IPS DF 19.7 (cell line): ENCODE data around the gene NKAIN4.

ENCODE experiments used
- DNase-seq: peaks from one replicate; pipeline ENCODE4 v3.0.0-alpha.2; 2013; ENCODE audit warnings: low read depth, low spot score

NKAIN4 gene

DNA sequence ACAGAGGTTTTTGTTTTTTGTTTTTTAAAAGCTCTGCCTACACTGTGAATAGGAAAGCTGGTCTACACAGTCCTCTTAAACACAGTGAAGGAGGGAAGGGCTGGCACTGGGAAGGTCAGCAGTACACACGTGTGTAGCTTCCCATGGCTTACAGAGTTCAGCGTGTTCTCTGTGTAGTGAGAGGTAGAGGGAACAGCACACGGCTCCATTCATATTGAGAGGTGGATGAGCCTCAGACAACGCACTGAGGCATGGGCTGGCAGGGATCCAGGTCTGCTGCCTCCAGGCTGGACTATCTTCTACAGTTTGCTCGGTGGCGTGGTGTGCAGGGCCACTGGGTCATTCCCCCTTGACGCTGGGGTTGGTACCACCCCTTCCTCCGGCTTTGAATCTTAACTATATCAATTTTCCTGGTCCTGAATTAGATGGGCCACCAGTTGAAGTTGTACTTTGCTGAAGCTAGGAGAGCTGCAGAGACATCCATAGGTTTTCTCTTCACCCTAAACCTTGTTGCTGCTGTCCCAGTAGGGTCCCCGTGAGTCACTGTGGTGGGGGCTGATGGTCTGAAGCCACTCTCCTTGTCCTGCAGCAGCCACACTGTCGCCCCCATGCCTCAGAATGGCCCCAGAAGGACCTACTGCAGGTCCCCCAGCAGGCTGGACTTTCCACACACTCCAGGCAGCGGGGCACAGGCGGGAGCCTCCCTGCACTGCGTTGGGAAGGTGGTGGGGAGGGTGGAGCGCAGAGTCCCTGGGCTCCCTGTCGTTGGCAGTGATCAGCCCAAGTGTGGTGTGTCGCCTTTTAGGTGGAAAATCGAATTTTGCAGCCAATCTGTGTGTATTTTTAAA, 20.3 kb upstream of the NKAIN4 start:
- DNase-seq: no peak

DNA sequence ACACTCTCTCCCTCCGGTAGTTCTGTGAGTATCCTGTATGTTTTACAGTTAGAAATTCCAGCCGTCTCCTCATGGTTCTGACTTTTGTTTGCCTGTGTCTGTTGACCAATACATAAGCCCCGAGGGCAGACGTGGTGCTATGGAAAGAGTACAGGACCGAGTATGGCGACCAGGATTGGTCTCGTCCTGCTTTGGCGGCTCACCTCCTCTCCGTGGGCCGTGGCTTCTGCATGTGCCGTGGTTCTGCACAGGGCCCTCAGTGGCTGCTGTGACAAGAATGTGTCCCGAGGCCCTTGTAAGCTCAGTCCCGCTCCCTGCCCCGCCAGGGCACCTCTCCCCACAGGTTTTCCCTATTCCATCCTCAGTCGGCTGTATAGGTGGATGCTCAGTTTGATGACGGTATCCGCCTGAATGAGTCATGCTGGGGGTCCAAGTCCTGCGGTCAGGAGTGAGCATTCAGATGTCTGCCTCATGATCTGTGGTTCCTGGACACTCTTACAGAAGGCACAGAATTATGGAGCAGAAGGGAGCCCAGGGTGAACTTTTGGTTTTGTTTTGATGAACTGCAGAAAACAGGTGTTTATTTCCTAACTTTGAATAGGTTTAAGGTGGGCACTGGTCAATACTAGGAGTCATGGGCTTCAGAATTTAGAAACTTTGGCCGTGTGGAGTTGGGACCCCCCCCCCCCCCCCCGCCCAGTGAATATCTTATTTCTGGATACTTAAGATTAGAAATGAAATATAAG, 19.5 kb upstream of the NKAIN4 start:
- DNase-seq: no peak

DNA sequence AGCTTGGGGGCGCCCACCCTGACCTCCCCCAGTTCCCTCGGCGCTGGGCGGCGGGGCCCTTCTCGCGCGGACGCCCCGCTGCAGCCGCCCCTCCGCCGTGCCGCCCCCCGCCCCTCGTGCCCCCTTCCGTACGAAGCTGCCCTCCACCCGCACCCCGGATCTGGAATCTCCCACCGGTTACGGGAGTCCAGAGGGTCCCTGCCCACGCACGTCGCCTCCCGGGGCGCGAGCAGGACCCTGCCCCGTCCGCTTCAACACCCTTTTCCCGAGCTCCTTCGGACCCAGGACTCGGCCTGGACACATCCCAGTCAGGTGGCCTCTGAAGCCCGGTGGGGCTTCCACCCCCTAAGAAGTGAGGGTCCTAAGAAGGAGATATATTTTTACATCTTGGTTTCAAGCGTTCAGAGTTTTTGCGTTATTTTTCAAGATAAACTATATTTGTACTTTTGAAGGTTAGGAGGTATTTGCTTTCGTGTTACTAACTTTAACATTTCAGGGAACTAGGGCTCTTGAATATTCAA, 18.9 kb upstream of the NKAIN4 start:
- no peak for DNase-seq

DNA sequence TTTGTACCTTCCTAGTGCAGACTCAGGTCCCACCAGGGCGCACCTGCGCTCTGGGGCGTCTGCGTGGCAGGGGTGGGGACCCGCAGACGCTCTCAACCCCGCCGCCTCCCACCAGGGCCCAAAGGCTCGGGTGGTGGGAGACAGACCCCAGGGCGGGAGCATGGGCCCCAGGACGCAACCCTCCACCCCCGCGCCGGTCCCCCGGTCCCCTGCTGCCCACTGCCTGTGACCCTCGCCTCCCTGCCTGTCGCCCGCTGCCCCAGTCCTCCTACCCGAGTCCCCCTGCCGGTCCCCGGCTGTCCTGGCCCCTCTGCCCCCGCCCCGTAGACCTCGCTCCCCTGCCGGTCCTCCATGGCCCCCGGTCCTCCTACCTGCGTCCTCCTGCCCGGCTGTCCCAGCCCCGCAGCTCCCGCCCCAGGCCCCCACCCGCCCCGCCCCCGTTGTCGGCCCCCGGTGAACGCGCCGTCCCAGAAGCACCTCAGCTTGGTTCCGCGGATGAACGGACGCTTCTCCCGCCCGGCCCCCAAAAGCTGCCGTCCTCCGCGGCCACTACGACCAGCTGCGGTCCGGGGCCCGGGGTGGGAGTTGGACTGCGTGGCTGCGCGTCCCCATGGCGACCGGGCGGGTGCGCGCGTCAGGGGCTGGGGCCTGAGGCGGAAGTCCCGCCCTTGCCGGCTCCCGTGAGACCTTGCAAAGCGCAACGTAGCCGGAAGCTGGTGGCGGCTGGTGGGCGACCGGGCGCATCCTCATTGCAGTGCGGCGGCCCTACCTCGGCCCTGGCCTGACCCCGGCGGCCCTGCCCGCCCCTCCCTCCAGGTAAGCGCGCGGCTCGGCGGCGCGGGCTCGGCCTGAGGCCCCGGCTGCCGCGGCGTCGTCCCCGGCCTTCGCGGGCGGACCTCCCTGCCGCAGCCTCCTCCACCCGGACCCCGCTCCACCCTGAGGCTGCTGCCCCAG, 18.1 kb upstream of the NKAIN4 start, which contains the start of gene ARFGAP1:
Gene ARFGAP1 (plus strand): TSS at position 709 of the 954 bp plus-strand sequence. CDS start 2,768 bp downstream, outside the sequence.
- peak; percentile 45 for DNase-seq

DNA sequence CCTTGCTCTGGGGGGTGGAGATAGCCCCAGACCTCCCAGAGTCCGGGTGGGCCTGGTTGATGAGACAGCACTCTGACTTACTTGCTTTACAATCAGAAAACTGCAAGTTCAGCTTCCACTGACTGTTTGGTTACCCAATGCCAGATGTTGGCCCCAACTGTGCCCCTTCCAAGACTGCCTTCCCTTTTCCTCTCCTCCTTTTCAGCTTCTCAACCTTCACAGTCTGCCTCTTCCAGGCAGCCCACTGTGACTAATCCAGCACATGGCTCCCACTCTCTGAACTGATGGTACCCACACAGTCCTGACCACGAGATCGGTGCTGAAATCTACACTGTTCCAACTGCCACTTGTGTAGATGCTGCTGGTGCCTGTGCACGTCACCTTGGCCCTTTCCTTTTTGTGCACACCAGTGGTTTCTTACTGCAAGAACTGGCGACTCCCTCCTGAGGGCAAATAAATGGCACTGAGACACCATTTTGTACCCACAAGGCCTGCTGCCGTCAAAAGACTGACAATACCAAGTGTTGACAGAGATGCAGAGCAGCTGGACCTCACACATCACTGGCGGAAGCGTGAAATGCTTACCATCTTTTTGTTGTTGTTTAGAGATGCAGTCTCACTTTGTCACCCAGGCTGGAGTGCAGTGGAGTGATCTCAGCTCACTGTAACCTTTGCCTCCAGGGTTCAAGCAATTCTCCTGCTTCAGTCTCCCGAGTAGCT, 16.5 kb upstream of the NKAIN4 start:
- no peak for DNase-seq

DNA sequence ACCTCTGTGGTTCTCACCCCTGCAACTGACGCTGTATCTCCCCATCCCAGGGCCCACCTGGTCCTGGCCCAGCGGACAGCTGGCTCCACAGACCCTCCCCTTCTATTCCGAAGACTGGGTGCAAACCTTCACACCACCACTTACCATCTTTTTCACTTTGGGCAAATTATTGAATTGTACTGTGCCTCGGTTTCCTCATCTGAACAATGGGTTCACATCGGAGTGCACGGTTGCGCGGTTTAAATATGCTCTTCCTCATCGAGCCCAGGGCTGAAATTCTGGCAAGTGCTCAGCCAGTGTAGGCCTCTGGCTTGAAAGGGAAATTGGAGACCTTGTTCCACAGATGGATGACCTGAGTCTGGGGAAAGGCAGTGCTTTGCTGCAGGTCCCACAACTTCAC, 15.5 kb upstream of the NKAIN4 start:
- no peak for DNase-seq

DNA sequence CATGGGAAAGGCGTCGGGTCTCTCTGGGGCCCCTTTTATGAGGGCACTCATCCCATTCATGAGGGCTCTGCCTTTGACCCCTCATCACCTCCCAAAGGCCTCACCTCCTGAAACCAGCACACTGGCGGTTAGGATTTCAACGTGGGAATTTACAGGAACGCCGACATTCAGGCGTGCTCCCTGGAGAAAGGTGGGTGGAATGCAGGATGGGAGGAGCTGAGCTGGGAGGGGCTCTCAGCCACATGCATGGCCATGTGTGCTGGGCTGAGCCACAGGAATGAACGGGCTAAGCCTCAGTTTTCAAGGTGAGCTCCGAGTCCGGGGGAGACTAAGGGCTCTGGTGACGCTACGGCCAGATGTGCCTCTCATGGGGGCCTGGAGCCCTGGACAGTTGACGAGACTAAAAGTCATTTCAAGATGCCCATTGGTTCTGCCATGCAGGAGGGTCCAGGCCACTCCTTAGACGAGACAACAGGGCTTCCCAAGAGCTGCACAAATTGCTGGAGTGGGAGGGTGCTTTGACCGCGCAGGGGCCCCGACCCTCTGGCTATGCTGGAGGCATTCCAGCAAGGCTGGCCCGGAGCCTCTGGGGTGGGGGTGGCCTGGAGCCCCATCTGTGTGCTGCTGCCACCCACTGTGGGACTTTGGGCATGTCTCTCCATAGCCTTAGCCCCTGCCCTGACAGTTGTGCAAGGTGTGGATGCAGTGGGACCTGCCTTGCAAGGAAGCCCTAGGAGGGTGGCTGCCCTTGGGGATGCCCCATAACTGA, 14.6 kb upstream of the NKAIN4 start:
- no peak for DNase-seq

DNA sequence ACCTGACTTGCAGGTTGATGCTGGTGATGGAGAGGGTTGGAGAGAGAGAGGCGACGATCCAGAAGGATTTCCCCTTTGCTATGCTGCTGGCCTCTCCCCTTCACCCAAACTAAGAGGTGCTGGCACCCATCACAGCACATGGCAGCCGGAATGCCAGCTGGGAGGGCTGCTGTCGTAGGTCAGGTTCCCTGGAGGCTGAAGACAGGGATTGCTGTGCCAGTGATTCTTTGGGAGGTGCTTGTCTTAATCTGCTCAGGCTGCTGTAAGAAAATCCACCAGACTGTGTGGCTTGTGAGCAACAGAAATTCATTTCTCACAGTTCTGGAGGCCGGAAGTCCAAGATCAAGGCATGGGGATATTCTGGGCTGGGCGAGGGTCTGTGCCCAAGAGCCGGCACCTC, 14.0 kb upstream of the NKAIN4 start:
- DNase-seq: no peak

DNA sequence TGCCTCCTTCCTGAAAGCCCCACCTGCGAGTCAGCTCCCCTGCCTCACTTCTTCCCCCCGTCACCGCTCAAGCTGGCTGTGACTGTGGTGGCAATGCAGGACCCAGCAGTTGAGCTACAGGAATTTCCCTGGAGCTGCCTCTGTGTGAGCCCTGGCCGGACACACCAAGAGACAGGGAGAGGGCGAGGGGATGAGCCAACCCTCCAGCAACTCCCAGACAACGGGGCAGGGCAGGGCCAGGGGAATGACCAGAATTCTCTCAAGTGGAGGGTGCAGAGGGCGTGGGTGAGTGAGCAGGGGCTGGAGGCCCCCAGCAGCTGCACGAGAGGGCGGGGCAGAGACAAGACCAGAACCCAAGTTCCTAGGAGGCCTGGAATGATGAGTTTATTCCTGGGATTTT, 13.4 kb upstream of the NKAIN4 start:
- DNase-seq: no peak

DNA sequence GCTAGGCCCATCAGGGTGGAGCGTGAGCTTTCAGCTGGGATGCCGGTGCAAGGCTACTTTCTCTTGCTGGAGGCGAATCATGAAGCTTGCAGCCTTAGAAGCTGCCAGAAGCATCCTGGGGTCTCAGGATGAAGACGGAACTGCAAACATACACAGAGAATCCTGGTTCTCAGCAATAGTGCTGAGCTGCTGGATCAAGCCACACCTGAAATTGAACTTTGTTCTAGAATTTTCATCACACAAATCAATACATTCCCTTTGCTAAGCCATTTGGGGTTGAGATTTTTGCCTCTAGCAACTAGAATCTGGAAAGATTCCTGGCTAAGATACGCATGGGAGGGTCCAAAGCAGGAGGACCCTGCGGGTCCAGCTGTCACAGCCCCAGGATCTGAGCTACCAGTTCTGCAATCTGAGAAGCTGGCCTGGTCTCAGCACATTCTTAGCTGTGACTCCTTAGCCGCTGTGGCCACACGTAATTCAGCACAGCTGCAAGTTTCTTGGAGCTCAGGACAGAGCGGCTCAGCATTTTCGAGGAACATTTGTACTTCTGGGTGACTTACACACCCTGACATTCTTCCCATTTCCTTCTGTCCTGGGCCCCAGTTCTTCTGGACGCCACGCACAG, 11.7 kb upstream of the NKAIN4 start:
- DNase-seq: no peak

DNA sequence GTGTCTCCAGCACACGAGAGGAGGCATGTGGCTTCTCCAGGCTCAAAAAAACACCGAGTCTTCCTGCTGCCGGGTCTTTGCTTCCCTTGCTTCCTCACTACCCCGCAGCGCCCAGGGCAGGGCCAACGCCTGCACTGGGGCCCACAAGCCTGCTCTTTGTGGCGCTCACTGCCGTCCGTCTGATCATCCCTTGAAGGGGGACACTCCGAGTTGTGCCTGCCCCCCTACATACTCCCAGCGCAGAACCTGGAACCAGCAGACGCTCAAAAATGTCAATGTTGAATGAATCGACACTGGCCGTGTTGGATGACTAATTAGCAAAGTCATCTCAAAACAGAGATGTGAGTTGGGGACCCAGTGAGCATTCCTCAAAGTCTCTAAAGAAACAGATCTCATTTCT, 10.3 kb upstream of the NKAIN4 start:
- DNase-seq: no peak

DNA sequence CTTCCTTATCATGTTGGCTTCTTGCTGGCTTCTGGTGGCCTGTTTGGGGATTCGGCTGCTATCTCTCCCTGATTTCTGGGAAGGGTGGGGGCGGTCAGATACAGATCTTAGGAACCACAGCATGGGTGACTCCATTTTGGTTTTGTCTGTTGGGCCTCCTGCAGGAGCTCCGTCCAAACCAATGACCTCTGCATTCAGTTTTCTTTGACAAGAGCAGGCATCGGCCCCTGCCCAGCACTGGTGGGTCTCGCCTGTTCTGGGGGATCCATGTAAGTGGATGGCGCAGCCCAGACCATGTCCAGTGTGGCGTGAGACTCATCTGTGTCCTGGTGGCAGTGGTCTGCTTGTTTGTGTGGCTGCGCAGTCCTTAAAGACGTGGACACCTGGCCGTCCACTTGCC, 9.7 kb upstream of the NKAIN4 start:
- DNase-seq: no peak

DNA sequence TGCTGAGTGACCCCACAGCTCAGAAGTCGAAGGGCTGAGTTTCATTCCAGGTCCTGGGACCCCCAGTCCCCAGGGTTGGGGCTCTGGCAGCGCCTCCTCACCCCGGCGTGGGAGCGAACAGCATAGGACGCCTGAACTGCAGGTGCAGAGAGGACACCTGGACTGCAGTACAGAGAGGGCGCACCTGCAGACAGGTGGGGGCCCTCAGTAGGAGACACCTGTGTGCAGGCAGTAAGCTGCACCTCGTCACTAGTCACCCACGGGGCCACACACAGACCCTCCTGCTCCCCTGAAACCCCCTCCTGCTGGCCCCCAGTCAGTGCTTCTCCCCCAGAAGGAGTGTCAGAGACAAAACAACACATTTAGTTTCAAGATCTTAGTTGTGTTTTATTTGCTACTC, 8.6 kb upstream of the NKAIN4 start:
- DNase-seq: no peak

DNA sequence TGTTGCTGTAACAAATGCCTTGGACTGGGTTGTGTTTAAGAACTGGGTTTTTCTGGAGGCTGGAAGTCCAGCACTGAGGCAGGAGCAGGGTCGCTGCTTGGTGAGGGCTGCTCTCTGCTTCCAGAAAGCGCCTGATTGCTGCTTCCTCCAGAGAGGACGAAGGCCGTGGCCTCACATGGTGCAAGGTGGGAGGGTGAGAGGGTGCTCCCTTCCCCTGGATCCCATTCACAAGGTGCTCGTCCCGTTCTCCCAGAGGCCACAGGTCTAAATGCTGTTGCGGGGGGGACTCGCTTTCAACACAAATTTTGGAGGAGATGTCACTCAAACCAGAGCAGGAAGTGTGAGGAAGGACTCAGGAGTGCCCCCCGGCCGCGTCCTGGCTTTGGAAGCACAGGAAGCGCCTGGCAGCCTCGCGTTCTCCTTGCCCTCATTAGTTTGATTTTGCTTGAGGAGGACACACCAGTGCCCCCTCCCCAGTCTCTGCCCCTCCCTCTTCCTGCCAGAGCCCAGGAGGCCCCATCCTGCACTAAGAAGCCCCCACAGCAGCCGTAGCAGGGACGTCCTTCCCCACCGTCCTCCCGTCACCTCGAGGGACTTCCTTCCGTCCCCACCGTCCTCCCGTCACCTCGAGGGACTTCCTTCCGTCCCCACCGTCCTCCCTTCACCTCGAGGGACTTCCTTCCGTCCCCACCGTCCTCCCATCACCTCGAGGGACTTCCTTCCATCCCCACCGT, 7.7 kb upstream of the NKAIN4 start:
- DNase-seq: no peak

DNA sequence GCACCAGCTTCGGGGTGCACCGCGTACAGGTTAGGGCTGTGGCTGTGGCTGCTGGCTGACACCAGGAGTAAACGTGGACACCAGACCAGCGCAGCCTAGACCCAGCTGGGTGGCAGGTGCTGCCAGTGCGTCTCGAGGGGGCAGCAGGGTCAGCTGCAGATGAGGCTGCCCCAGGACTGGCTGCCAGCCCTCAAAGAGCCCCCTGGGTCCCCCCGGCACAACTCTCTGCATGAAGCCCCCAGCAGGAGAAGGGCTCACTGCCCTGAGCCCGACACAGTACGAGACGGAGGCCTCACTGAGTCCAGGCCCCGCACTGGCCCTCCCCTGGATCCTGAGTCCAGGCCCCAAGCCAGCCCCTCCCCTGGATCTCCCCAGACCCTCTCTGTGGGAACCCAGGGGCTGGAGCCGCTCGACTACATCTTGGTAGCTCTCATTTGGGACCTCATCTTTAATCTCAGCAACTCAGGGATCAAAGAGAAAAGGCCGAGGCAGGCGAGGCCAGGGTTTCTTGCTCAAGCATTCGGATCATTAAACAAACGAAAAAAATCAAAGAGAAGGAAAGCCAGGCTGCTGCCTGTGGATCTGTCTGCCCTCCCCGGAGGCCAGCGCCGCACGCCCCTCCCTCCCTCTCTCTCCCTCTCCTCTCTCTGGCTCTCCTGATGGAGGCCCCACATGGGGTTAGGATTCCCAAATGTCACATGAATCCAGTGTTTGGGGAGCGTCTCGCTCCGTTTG, 7.0 kb upstream of the NKAIN4 start:
- DNase-seq: no peak

DNA sequence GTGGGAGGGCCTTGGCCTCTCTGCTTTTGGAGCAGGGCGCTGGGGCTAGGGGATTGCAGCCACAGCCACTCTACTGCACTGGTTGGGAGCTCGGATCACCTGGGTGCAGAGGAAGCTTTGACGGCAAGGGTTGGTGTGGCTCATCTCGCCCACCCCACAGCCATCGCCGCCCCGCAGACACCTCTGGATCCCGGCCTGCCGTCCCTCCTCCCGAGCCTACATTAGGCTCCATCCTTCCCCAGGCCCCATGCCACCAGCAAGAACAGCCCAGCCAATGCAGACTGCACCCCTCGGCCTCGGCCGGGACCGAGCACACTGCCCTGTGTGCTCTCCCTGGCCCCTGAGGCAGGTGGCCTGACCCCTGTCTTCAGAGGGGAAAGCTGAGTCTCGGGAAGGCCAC, 6.3 kb upstream of the NKAIN4 start:
- no peak for DNase-seq

DNA sequence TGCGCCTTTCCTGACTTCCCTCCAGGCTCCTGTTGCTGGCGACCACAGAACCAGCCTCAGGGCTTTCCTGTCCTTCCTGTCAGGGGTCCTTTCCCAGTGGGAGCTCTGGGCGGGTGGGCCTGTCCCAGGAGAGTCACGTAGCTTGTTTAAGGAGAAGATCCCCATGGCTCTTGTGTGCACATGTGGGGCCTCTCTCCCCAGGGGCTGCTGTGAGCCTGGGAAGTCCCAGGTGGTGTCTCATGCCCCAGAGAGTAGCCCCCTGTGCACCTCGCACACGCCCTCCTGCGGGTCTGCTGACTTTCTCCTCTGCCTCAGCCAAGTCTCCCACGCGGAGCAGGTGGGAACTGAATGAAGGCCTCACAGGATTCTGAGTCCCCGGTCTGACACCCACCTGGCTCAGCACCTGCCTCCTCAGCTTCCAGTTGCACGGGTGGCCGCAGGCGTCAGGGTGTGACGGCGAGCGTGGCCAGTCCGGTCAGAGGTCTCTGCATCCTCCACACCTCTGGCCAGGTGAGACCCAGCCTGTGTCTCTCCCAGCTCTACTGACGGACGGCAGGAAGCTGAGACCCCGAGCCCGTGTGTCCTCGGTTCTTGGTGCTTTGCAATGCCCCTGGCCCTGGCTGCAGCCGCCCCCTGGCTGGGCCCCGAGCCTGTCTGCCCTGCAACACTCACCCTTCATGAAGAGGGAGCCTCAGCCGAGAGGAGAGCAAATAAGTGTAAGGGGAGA, 5.6 kb upstream of the NKAIN4 start:
- no peak for DNase-seq

DNA sequence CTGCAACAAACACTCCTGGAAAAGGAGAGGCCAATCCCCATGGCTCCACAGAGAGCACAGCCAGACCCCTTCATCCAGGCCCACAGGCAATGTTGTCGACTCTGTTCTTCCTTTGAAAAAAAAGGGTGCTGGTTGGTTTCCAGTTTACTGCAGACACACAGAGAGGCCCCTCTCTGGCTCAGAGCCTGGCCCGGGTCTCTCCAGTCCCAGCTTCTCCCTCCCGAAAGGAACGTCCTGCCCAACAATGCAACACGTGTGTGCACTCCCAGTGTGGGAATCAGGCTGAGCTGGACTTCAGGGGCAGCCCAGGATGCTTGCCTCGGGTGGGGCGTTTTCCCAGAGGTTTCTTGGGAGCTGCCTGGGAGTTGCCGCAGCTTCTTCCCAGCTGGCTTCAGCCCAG, 4.5 kb upstream of the NKAIN4 start:
- no peak for DNase-seq
